H9 (cell line): ENCODE measurements around the gene NOTUM. TPM values are rescaled to one million over a fixed set of nuclear protein-coding genes. Genes with fewer than 3 reads are reported as not detected.

Experiments
- DNase-seq: peaks from one replicate; pipeline ENCODE4 v3.0.0-alpha.2; 2017
- H2AFZ ChIP-seq: one replicate; pipeline ENCODE4 v1.6.1; 2013; ENCODE audit warnings: mild to moderate bottlenecking, low read length, control low read depth, moderate library complexity
- H2AK5ac ChIP-seq: 2 replicates; pipeline ENCODE4 v1.6.1; 2013; ENCODE audit warnings: low read length, control low read depth, mixed read lengths; ENCODE audit not compliant: insufficient read length
- H2BK120ac ChIP-seq: one replicate; pipeline ENCODE4 v1.6.1; 2013; ENCODE audit warnings: low read depth, mild to moderate bottlenecking, low read length, control low read depth, inconsistent platforms; ENCODE audit not compliant: poor library complexity, severe bottlenecking
- H2BK12ac ChIP-seq: 2 replicates; pipeline ENCODE4 v1.6.1; 2013; ENCODE audit warnings: low read length, control low read depth, mixed read lengths, low read depth; ENCODE audit not compliant: insufficient read length
- H2BK15ac ChIP-seq: 2 replicates; pipeline ENCODE4 v1.6.1; 2013; ENCODE audit warnings: low read depth, low read length, control low read depth
- H2BK20ac ChIP-seq: one replicate; pipeline ENCODE4 v1.6.1; 2013; ENCODE audit warnings: low read depth, mild to moderate bottlenecking, low read length, control low read depth, inconsistent platforms; ENCODE audit not compliant: poor library complexity, severe bottlenecking
- H2BK5ac ChIP-seq: 2 replicates; pipeline ENCODE4 v1.6.1; 2013; ENCODE audit warnings: low read length, control low read depth, mixed read lengths; ENCODE audit not compliant: insufficient read length
- H3K14ac ChIP-seq: 2 replicates; pipeline ENCODE4 v1.6.1; 2013; ENCODE audit warnings: low read length, control low read depth; ENCODE audit not compliant: insufficient read depth
- H3K18ac ChIP-seq: 2 replicates; pipeline ENCODE4 v1.6.1; 2013; ENCODE audit warnings: low read depth, mild to moderate bottlenecking, mixed read lengths, low read length, control low read depth; ENCODE audit not compliant: insufficient read length
- H3K23ac ChIP-seq: 2 replicates; pipeline ENCODE4 v1.6.1; 2013; ENCODE audit warnings: low read length, control low read depth, mixed read lengths, low read depth; ENCODE audit not compliant: insufficient read length
- H3K23me2 ChIP-seq: 2 replicates; pipeline ENCODE4 v1.6.1; 2013; ENCODE audit warnings: low read depth, mild to moderate bottlenecking, mixed read lengths, low read length, control low read depth; ENCODE audit not compliant: insufficient read length, poor library complexity, severe bottlenecking
- H3K27ac ChIP-seq: 2 replicates; pipeline ENCODE4 v1.5.1; 2013; ENCODE audit warnings: low read length, control low read depth, mixed read lengths, low read depth; ENCODE audit not compliant: insufficient read length
- H3K27me3 ChIP-seq: 2 replicates; pipeline ENCODE4 v1.6.1; 2013; ENCODE audit warnings: low read length, control low read depth, inconsistent platforms; ENCODE audit not compliant: insufficient read depth
- H3K4ac ChIP-seq: 2 replicates; pipeline ENCODE4 v1.6.1; 2013; ENCODE audit warnings: low read depth, mild to moderate bottlenecking, control low read depth, inconsistent platforms, low read length, moderate library complexity
- H3K4me1 ChIP-seq: 2 replicates; pipeline ENCODE4 v1.6.1; 2013; ENCODE audit warnings: low read length, control low read depth, inconsistent platforms; ENCODE audit not compliant: insufficient read depth
- H3K4me2 ChIP-seq: 2 replicates; pipeline ENCODE4 v1.6.1; 2013; ENCODE audit warnings: low read length, control low read depth, mixed read lengths; ENCODE audit not compliant: insufficient read length, insufficient read depth
- H3K56ac ChIP-seq: 2 replicates; pipeline ENCODE4 v1.6.1; 2013; ENCODE audit warnings: low read depth, mild to moderate bottlenecking, mixed read lengths, low read length, control low read depth; ENCODE audit not compliant: insufficient read length
- H3K79me1 ChIP-seq: 2 replicates; pipeline ENCODE4 v1.6.1; 2013; ENCODE audit warnings: low read depth, mild to moderate bottlenecking, moderate library complexity, low read length, control low read depth, inconsistent platforms; ENCODE audit not compliant: insufficient read depth, poor library complexity, severe bottlenecking
- H3K79me2 ChIP-seq: 2 replicates; pipeline ENCODE4 v1.6.1; 2013; ENCODE audit warnings: low read length, control low read depth, inconsistent platforms; ENCODE audit not compliant: insufficient read depth
- H3K9ac ChIP-seq: 2 replicates; pipeline ENCODE4 v1.6.1; 2013; ENCODE audit warnings: low read length, control low read depth, mixed read lengths; ENCODE audit not compliant: insufficient read length; ENCODE audit errors: extremely low read depth
- H3K9me3 ChIP-seq: one replicate; pipeline ENCODE4 v1.6.1; 2013; ENCODE audit warnings: low read depth, low read length, inconsistent platforms; ENCODE audit not compliant: control insufficient read depth
- H3T11ph ChIP-seq: one replicate; pipeline ENCODE4 v1.6.1; 2013; ENCODE audit warnings: mild to moderate bottlenecking, low read length, control low read depth, inconsistent platforms
- H4K20me1 ChIP-seq: one replicate; pipeline ENCODE4 v1.6.1; 2013; ENCODE audit not compliant: control insufficient read depth, insufficient read length, insufficient read depth
- H4K5ac ChIP-seq: 2 replicates; pipeline ENCODE4 v1.6.1; 2013; ENCODE audit warnings: low read depth, mild to moderate bottlenecking, mixed read lengths, low read length, control low read depth; ENCODE audit not compliant: insufficient read length
- H4K8ac ChIP-seq: replicated peaks from 2 replicates; pipeline ENCODE4 v1.6.1; 2013; ENCODE audit warnings: low read length, control low read depth, mixed read lengths, low read depth; ENCODE audit not compliant: insufficient read length
- H4K91ac ChIP-seq: 2 replicates; pipeline ENCODE4 v1.6.1; 2013; ENCODE audit warnings: low read depth, mild to moderate bottlenecking, moderate library complexity, mixed read lengths, low read length, control low read depth; ENCODE audit not compliant: insufficient read length
- H3K27ac Mint-ChIP-seq, 3 experiments: 2 replicates in 2 of 3; 3 replicates in 1 of 3; pipeline ENCODE4 v1.8.0; 2020 to 2021; ENCODE audit warnings: mixed read lengths in 3 of 3, mild to moderate bottlenecking in 1 of 3, moderate library complexity in 1 of 3
- H3K27me3 Mint-ChIP-seq: 2 replicates; pipeline ENCODE4 v1.8.0; 2021; ENCODE audit warnings: low read depth, mild to moderate bottlenecking, moderate library complexity, mixed read lengths
- H3K36me3 Mint-ChIP-seq, 3 experiments: 2 replicates in 2 of 3; 3 replicates in 1 of 3; pipeline ENCODE4 v1.8.0; 2020 to 2021; ENCODE audit warnings: low read depth in 3 of 3, mixed read lengths in 3 of 3; ENCODE audit not compliant: insufficient read depth in 1 of 3
- H3K4me1 Mint-ChIP-seq, 2 experiments: 2 replicates each; pipeline ENCODE4 v1.8.0; 2020; ENCODE audit warnings: mixed read lengths in 2 of 2
- H3K4me3 Mint-ChIP-seq, 2 experiments: 2 replicates in 1 of 2; 3 replicates in 1 of 2; pipeline ENCODE4 v1.8.0; 2020 to 2021; ENCODE audit warnings: mild to moderate bottlenecking in 2 of 2, mixed read lengths in 2 of 2, moderate library complexity in 1 of 2
- H3K9me3 Mint-ChIP-seq, 2 experiments: 2 replicates in 1 of 2; 3 replicates in 1 of 2; pipeline ENCODE4 v1.8.0; 2020; ENCODE audit warnings: mild to moderate bottlenecking in 2 of 2, mixed read lengths in 2 of 2, moderate library complexity in 1 of 2
- WGBS: extraction: QIAGEN DNeasy Blood & Tissue Kit; methylation state at CpG from one replicate; pipeline ENCODE4 v1.1.7; 2013; ENCODE audit warnings: missing lambda C conversion rate, low lambda C conversion rate, mixed read lengths; ENCODE audit not compliant: insufficient read length; ENCODE audit errors: extremely low coverage; 5-methylcytosine and 5-hydroxymethylcytosine counted together
- total RNA-seq: library from RNA; stranded (reverse); gene quantifications from 2 replicates; pipeline ENCODE4 v1.2.1, GENCODE V29; 2021
- TF ChIP-seq, protein P1 (sequence below): fragments of 200-600 bp; sonication (generic); conservative IDR thresholded peaks from 3 replicates; pipeline ENCODE4 v1.8.0; 2021; ENCODE audit warnings: antibody characterized with exemption, mild to moderate bottlenecking

Gene NOTUM
- total RNA-seq, 1 experiment from 2014 or later, result 2.1 TPM

DNA sequence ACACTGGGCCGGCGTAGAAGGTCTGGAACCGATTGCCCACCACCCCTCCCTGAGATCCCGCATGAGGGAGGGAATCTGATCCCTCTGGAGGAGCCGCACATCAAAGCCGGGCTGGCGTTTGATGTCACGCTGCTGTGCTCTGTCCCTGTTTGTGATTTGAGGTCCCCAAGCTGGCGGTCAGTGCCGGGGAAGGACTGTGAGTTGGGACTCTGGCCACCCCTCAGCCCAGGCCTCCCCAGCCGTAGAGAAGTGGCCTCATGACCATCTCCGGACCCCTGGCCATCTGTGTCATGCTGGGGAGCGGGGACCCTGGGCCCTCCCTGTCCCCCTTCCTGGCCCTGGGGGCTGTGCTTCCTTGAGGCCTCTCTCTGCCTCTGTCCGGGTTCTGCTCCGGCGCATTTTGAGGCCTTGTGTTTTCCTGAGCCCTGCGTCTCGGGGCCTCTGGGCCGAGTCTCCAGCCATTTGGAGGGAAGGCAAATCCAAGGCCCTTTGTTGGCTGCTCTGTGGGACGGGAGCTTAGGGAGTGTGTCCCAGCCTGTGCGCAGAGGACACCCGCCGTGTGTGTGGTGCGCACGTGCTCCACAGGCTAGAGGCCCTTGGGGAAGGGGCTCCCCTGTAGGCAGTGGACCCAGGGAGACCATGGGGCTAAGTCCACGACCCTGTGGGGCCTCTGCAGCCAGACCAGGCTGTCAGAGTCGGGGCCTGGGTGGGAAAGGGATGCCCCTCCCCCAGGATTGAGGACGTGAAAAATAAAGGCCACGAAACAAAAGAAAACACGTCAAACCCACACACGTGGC, 31.5 kb upstream of the NOTUM start:
- no peak overlapping the region for H3K4me2 ChIP-seq
- Mint-ChIP-seq H3K4me1 (peaks cover 21 to 37% of the 10 kb centered on the region in 2 experiments), H3K27ac (peak overlapping the region in 1 of 3 experiments; percentile 82; a peak in 1 of 7 replicates), H3K4me3 (no peak overlapping the region; a peak in 1 of 5 replicates), H3K36me3 (peaks cover 0 to 24% (median 18%) of the 10 kb centered on the region in 3 experiments; a peak in 6 of 7 replicates), H3K9me3 (no peaks in the 10 kb centered on the region), H3K27me3 (no peaks in the 10 kb centered on the region)
- no peak overlapping the region for H2BK12ac ChIP-seq
- H2BK5ac ChIP-seq, result no peak overlapping the region
- H3K18ac ChIP-seq, result peak overlapping the region; percentile 24
- no peak overlapping the region for H3K56ac ChIP-seq
- H2BK20ac ChIP-seq, result no peak overlapping the region
- no peak overlapping the region for H3K27ac ChIP-seq
- H4K20me1 ChIP-seq, result no peaks in the 10 kb centered on the region
- no peak overlapping the region for H4K8ac ChIP-seq
- H3K9me3 ChIP-seq, result no peaks in the 10 kb centered on the region
- no peak overlapping the region for H3T11ph ChIP-seq
- H3K4ac ChIP-seq, result no peak overlapping the region
- no peak for DNase-seq
- H3K79me1 ChIP-seq, result no peaks in the 10 kb centered on the region
- H3K14ac ChIP-seq, result no peak overlapping the region
- WGBS, result no CpG with 5 or more reads among the region's 31 CpGs
- H2AFZ ChIP-seq, result no peak overlapping the region
- no peak overlapping the region for H4K91ac ChIP-seq
- no peak overlapping the region for H2BK15ac ChIP-seq
- no peaks in the 10 kb centered on the region for H3K23me2 ChIP-seq
- H3K27me3 ChIP-seq, result no peaks in the 10 kb centered on the region
- no peaks in the 10 kb centered on the region; the same call in 1 of the 2 replicates for H3K79me2 ChIP-seq
- no peak overlapping the region for H3K23ac ChIP-seq
- no peak overlapping the region for H2BK120ac ChIP-seq
- no peak overlapping the region for H4K5ac ChIP-seq
- no peak overlapping the region for H3K9ac ChIP-seq
- no peaks in the 10 kb centered on the region; the same call in 1 of the 2 replicates for H3K4me1 ChIP-seq
- no peak overlapping the region for H2AK5ac ChIP-seq
- TF ChIP-seq, protein P1, sequence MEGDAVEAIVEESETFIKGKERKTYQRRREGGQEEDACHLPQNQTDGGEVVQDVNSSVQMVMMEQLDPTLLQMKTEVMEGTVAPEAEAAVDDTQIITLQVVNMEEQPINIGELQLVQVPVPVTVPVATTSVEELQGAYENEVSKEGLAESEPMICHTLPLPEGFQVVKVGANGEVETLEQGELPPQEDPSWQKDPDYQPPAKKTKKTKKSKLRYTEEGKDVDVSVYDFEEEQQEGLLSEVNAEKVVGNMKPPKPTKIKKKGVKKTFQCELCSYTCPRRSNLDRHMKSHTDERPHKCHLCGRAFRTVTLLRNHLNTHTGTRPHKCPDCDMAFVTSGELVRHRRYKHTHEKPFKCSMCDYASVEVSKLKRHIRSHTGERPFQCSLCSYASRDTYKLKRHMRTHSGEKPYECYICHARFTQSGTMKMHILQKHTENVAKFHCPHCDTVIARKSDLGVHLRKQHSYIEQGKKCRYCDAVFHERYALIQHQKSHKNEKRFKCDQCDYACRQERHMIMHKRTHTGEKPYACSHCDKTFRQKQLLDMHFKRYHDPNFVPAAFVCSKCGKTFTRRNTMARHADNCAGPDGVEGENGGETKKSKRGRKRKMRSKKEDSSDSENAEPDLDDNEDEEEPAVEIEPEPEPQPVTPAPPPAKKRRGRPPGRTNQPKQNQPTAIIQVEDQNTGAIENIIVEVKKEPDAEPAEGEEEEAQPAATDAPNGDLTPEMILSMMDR, result no peak
